Globus pallidus (tissue), 1 donor: ENCODE results near the gene TNFAIP3.

Experiments used
- DNase-seq: peaks from one replicate; pipeline ENCODE4 v3.0.0-alpha.2; 2015; ENCODE audit warnings: low spot score

Gene TNFAIP3

DNA sequence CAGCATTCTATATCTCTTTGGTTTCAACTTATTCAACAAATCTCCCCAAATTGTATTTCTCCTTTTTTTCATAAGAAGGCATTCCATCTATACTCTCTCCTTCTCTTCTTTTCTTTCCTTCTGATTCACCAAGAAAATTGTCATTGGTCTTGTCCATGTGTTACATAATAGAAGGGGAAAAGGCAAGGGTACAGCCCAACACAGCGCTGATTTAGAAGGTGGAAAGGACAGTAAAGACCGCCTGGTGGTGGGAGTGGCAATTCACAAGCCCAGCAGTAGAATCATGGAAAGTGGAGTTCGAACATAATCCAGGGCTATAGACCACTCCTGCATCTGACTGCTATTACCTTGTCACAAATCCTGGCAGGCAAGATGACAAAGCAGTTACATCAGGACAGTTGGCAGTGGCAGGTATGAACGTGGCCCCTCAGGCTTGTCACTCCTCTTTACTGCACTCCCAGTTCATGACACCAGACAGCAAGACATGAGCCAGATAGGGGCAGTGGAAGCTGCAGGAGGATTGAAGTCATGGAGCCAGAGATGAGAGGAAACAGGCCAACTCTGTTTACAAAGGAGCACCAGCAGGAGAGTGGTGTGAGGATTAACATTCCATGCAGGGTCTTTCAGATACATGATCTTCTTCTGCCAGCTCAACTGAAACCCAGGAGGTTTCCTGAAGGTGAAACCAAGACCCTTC lies 2.1 kb upstream of the TNFAIP3 start:
- DNase-seq, result no peak

DNA sequence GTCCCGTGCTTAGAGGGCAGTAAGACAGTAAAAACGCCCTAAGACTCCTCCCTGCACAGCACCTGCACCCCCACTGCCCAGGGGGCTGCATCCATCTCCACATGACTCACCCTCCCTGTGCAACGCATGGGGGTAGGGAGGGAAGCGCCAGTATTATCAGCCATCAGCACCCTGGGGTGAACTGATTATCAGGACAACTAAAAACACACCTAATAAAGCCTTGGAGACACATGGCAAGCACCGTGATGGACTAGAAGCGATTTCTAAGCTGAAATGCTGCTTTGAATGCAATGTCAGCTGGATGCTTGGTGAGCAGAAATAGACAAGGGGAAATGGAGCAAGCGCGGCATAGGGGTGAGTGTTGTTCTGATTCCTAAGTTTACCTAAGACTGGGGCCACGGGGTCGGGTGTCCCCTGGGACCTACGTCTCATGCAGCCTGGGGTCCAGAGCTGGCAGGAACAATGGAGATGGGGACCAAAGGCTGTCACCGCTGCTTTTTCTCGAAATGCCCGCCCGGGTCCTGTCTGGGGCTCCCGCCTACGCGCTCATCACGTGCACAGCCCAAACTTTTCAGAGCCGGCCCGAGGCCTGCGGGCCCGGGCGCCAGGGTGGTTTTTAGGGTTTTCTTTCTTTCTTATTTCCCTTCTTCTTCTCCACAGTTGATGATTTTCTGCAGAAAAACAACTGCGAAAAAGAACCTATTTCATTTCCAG lies 702 bp upstream of the TNFAIP3 start:
- peak; percentile 38 for DNase-seq

DNA sequence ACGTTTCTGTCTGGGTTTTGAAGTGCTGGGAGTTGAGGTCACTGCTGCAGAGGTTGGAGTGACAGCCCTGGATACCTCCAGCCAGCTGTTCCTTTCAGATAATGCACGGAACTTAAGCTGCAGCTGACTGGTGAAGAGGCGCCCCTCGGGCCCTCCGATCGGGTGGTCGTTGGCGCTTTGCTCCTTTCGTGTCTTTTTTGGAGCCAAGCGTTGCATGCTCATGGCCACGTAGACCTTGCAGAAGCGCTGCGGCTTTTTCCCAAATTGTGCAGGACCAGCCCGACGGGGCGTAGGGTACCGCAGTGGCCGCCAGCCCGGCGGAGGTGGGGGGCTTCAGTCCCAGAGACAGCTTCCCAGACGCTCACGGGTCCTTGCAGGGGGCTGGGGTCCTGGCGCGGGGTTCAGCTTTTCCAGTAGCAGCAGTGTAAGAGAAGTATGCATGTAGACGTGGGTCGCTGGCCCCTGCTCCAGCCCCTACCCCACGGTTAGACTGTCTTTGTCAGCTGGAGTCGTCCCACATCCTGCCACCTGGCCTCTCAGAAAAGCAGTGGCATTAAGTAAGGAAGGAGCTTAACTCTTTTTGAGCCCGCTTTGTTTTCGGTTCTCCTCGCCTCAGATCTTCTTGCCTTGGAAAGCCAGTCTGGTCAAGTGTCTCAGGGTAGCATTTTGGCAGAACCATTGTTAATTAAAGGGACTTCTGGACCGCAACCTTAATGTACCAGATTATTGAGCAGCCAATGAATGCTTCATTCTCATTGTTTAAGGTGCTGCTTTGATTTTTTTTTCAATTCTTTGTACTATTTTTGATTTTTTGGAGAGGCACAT lies 838 bp downstream of the TNFAIP3 start:
- DNase-seq, result peak; percentile 20

DNA sequence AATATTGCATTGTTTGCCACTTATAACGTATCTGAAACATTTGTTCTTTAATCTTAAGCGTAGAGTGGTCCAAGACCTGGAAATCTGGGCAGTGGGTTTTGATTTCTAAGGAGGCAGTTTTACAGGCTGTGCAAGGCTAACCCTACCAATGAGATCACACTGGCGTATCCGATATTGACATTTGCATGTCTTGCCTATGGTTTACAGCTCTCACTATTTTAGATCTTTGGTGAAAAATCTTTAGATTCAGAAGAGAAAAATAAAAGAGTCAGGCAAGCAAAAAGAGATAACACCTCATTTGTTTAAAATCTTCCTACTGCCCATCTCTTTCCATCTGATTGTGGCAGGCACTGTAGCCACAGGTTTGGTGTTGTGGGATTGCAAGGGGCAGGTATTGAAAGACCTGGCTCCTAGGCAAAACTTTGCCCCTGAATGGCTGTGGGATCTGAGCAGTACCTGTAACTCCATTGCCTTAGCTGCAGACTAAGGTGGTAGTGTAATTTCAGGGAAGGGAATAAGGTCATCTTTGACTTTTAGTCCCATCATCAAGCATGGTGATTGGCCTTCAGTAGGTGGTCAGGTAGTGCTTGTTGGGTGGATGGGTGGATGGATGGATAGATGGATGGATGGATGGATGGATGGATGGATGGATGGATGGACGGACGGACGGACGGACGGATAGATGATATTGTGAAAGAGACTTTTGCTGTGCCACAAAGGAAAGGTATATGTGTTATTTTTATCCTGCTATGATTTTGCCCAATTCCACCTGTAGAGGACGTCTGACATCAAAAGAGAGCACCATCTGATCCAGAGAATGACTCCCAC lies 1.9 kb downstream of the TNFAIP3 start:
- no peak for DNase-seq

DNA sequence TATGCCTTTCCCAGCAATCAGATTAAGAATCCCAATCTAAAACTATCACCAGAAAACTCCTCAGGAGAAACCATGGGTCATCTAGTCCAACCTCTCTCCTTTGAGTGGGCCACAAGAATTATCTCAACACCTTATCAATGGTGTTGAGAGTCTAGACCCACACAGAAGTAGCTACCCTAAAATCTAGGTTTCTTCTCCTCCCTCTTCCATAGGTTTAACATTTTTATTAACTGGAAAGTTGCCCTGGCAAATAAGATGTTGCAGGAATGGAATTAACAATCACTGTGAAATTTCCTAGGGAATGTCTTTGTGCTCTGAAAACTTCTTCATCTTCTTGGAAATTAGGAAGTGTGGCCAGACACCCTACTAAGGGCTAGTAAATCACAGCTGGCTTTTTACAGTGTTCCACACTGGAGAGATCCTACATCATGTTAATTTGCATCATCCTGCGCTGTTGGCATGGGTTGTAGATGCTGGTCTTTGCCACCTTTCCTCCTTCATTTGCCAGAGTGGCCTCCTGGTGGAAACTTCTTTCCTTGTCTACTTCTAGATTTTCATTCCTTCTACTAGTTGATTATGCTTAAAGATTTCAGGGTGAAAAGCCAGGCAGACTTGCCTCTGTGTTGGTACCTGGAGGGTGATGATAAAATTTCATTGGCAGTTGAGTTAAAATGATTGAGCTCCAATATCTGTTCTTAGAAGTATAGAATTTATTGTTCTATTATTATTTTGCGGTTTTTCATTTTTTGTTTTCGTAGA lies 2.7 kb downstream of the TNFAIP3 start:
- no peak for DNase-seq

DNA sequence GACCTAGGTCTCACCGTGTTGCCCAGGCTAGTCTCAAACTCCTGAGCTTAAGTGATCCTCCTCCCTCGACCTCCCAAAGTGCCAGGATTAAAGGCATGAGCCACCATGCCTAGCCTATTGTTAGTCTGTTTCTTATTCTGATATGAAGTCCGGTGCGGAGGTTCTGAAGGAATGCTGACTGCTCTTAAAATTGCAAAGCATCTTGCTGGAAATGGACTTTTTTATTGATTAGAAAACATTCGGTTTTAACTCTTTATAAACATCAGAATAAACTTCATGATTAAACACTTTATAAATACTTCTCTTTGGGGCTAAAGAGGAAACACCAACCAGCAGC lies 3.2 kb downstream of the TNFAIP3 start:
- DNase-seq, result no peak

DNA sequence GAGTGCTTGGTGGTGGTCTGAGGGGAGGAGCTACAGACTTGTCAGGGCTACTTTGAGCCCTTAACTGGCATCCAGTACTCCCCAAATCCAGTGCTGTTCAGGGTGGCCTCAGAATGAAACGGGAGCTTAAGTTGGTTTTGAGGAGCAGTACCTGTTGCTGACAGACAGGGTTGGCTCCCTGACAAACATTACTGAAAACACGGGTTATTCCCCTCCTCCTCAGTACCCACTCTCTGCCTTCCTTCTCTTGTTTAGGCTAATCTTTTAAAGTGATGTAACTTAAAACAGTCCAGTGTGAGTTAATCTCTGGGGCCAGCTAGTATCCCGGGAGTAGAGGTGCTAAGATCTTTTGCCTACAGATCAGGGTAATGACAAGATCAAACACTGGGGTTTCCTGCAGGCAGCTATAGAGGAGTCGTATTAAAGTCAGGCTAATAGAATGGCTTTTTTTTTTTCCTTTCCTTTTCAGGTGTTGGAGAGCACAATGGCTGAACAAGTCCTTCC lies 3.7 kb downstream of the TNFAIP3 start:
- no peak for DNase-seq

DNA sequence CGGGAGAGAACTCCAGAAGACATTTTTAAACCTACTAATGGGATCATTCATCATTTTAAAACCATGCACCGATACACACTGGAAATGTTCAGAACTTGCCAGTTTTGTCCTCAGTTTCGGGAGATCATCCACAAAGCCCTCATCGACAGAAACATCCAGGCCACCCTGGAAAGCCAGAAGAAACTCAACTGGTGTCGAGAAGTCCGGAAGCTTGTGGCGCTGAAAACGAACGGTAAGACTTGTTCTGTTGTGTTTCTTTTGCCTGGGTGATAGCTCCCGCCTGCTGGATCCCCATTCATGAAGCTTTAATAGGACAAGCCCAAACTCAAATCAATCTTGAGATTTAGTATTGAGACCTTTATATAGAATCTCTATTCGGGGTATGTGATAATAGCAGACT lies 4.2 kb downstream of the TNFAIP3 start:
- DNase-seq, result no peak

DNA sequence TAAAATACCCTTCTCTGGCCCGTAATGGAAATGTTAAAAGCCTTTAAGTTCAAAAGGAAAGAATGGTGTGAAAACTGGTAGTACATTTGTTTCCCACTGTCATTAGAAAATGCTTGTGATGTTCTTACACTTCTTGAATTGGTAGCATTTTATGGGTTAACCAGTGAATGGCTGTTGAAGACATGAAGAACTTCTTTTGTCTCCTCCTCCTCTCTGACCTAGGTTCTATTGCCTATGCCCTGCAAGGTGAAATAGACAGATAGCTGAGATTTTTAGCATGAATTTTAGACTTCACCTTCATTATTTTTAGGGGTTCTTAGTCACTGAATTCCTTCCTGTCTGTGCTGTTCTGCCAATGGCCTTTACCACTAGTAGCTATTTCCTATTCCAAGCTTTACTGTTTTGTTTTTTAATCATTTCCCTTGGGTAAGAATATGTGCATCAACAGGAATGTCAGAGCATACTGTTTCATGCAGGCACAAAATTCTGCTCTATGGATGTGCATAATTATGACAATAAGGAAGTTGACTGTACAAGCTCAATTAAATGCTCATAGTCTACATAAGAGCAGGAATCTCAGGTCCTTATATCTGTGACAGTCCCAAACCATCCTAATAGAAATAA lies 4.9 kb downstream of the TNFAIP3 start:
- DNase-seq, result no peak

DNA sequence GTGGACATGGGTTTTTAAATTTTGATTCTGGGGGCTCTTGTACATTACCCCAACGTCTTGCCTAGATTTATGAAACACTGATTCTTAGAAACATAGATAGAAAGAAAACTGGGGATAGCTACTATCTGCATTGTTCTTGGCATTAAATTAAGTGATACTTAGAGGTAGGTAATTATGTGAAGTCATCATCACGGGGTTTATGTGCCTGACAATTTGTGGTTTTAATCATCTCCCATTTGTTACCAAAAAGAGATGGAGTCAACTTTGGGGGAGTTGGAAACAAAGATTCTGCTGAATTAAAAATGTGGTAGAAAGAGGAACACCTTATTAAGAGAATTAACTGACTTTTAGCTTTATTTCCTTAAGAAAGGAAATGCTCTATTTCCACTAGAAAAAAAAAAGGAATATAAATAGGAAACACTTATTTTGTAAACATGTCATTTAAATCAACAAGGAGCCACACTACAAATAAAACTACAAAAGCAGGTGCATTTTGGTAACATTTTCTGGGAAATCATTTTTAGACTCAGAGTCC lies 5.6 kb downstream of the TNFAIP3 start:
- DNase-seq, result no peak

DNA sequence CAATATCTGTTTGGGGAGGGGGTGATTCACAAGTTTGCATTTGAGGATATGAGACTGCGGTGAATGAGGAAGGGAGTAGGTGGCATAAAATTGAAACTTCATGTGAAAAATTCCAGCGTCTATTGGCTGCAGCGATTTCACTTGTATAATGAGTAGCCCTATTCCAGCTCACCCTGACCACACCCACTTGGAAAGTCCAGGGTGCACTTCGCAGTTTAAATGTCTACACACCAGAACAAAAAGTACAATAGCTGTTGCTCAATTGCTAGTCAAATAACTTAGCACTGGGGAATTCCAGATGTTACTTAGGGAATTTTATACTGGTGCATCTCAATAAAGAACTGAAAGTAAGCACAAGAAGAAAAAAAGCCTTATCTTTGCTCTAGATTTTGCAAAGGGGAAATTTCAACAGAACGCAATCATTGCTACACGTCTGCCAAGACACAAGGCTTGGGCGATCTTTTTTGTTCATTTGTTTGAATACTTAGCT lies 6.3 kb downstream of the TNFAIP3 start:
- DNase-seq, result peak; percentile 18

DNA sequence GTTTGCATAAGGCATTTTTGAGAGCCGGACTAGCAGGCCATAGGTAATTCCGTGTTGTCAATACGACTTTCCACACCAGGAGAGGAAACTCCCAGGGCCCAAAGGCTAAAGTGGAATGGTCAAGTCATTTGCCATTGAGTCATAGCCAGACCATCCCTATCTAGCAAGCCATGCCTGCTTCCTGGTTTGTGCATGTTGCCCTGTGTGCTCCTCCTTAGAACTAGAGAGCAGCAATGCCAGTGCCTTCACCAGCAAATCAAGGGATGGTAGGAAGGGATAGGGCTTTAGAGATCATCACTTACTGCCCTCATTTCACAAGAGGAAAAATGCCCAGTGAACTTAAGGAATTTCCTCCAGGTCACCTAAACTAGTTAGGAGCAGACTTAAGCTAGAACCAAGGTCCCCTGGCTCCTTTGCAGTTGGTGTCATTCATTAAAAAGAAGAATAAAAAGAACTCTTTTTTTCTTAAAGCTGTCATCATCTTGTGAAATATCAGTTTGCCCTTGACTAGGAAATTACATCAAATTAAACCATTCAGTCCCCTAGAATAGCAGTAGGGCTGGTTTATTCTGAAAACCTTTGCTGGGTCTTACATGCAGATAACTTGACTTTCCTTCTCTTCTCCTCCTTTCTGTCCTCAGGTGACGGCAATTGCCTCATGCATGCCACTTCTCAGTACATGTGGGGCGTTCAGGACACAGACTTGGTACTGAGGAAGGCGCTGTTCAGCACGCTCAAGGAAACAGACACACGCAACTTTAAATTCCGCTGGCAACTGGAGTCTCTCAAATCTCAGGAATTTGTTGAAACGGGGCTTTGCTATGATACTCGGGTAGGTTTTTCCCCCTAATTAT lies 7.4 kb downstream of the TNFAIP3 start:
- DNase-seq, result no peak

DNA sequence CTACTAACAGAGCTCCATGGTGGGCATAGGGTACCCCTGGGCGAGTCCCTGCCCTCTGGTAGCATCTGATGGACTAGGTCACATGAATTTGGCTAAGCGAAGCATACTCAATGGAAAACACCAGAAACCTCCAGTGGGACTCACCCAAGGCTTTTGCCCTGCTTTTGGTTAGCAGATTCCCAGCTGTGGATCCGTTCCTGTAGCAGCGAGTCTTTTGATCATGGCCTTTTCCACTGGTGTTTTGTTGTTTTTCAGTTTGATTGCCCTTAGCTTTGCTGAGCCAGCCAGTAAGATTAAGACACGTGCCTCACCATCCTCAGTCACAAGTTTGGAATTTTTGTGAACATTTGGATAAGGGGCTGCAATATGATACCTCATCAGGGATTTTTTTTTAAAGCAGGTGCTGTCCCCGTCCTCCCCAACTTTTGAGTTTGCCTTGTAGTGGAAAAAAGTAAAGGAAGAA lies 8.0 kb downstream of the TNFAIP3 start:
- DNase-seq, result no peak

DNA sequence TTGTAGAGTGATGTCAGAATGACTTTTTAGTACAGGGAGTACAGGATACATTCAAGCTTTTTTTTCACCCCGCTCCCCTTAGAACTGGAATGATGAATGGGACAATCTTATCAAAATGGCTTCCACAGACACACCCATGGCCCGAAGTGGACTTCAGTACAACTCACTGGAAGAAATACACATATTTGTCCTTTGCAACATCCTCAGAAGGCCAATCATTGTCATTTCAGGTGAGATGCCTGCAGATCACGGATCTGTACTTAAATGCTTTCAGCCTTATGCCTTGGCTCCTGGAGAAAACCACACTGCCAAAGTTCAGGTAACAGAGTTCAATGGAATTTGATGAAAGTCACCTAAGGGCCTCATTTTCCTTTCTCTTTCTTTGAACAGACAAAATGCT lies 8.5 kb downstream of the TNFAIP3 start:
- DNase-seq, result no peak

DNA sequence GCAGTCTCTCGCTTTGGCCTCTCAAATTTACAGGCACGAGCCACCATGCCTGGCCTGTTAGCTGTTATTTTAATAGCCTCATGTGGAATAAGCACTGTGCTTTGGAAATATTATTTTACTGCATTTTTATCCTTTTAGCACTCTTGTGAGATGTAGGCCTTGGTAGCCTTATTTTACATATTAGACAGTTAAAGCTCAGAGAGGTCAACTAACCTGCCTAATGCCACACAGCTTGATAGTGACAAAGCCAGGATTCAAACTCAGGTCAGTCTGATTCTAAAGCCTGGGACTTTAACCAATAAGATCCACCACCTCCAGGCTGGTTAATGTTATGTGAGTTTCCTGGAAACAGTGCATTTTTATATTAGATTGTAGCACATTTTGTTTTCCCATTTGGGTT lies 9.5 kb downstream of the TNFAIP3 start:
- no peak for DNase-seq

DNA sequence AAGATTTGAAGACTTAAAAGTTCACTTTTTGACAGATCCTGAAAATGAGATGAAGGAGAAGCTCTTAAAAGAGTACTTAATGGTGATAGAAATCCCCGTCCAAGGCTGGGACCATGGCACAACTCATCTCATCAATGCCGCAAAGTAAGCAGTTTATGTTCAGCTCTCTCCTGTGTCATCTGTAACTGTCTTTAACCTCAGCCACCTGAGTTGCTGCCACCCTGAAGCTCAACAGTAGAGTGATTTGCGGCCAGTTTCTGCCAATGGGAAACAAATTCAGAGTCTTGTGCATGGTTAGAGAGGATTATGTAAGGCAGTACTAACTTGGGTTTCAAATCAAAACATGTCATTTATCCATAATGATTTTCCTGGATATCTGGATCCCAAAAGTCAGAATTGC lies 10.1 kb downstream of the TNFAIP3 start:
- no peak for DNase-seq

DNA sequence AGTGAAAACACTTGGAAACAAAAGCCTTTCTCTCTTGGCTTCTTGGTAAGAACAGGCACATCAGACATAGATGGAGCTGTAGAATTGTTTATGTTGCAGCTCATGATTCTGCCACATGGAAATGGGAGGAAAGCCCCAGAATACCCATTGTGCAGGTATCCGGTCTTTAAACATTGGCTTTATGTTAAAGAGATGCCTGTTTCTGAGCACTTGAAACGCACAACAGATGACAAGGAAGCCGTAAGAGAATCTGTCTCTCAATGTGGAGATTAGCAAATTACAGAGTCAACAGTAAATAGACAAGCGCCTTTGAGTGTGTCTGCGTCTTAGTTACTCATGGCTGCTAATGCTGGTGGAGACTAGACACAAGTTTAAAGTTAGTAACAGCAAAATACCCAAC lies 10.5 kb downstream of the TNFAIP3 start:
- DNase-seq, result no peak

DNA sequence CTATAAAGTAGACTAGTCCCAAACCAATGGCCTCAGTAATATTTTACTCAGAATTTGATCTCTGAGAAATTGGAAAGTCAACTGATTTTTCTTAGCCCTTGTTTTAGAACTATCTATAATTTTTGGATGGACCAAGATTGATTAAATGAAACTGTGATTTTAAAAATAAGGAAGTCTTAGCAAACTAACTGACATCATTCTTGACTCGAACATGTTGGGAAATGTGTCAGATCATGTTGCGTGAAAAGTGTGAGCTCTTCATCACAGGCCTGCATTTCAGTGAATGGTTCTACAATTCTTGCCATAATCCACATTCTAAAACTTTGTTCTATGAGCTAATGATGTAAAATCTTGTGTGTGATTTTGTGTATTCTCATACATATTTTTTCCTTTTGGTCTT lies 11.0 kb downstream of the TNFAIP3 start:
- DNase-seq, result no peak
